Spleen (tissue), 11 donors: ENCODE measurements around the gene DGKA. TPM values are rescaled to one million over a fixed set of nuclear protein-coding genes. Genes with fewer than 3 reads are reported as not detected.
"Not testable (repeated sequence)": the region's sequence is repeated elsewhere in the genome, so short reads cannot be mapped to it uniquely, and the experiment has no call there.

Source experiments
- DNase-seq: peaks from one replicate; pipeline ENCODE4 v3.0.0-alpha.2; 2020
- H3K27ac ChIP-seq, 8 donors: fragments of 200-600 bp; sonication (generic) in 7 of 8; 1 replicate in 4 of 8; 2 replicates in 4 of 8; pipeline versions ENCODE4 v1.5.0 to v1.8.0; 2016 to 2021; ENCODE audit warnings: inconsistent platforms in 4 of 8, mild to moderate bottlenecking in 4 of 8, moderate library complexity in 1 of 8
- H3K27me3 ChIP-seq, 7 donors: fragments of 200-600 bp; sonication (generic) in 6 of 7; replicated peaks in 1 of 7; 1 replicate in 4 of 7; 2 replicates in 3 of 7; pipeline versions ENCODE4 v1.5.0 to v1.8.0; 2016 to 2021; ENCODE audit warnings: inconsistent platforms in 3 of 7, mild to moderate bottlenecking in 1 of 7
- H3K36me3 ChIP-seq, 6 donors: fragments of 200-600 bp; sonication (generic) in 5 of 6; 1 replicate in 4 of 6; 2 replicates in 2 of 6; pipeline versions ENCODE4 v1.5.0 to v1.8.0; 2016 to 2021; ENCODE audit warnings: inconsistent platforms in 2 of 6
- H3K4me1 ChIP-seq, 6 donors: fragments of 200-600 bp; sonication (generic) in 5 of 6; 1 replicate in 3 of 6; 2 replicates in 3 of 6; pipeline versions ENCODE4 v1.5.0 to v1.8.0; 2016 to 2021; ENCODE audit warnings: inconsistent platforms in 3 of 6
- H3K4me3 ChIP-seq, 8 donors: fragments of 200-600 bp; sonication (generic) in 7 of 8; 1 replicate in 4 of 8; 2 replicates in 4 of 8; pipeline versions ENCODE4 v1.5.0 to v1.8.0; 2016 to 2021; ENCODE audit warnings: inconsistent platforms in 4 of 8, mild to moderate bottlenecking in 4 of 8, moderate library complexity in 2 of 8
- H3K9me3 ChIP-seq, 8 donors: fragments of 200-600 bp; sonication (generic) in 7 of 8; 1 replicate in 4 of 8; 2 replicates in 4 of 8; pipeline versions ENCODE4 v1.5.0 to v1.8.0; 2016 to 2021; ENCODE audit warnings: inconsistent platforms in 4 of 8
- POLR2A ChIP-seq, 3 donors: fragments of 450-650 bp; IDR thresholded peaks; one replicate each; pipeline ENCODE4 v1.5.1; 2017; ENCODE audit warnings: antibody characterized with exemption in 3 of 3, mild to moderate bottlenecking in 1 of 3
- POLR2AphosphoS5 ChIP-seq, 3 donors: sonication (generic); formaldehyde crosslinking; IDR thresholded peaks; one replicate each; pipeline ENCODE4 v1.5.1; 2017; ENCODE audit warnings: antibody characterized with exemption in 3 of 3
- WGBS, 5 donors: extraction: QIAGEN DNeasy Blood & Tissue Kit in 3 of 5; methylation state at CpG; one replicate each; pipeline versions ENCODE4 v1.1.5 to v1.1.7; 2013 to 2018; 5-methylcytosine and 5-hydroxymethylcytosine counted together
- intact Hi-C: fragments of 100-400 bp; cut with DNase I; formaldehyde crosslinking; loops from one replicate; pipeline ENCODE4 v1.15.0; 2023; ENCODE audit warnings: low total_unique reads
- polyA plus RNA-seq, 3 donors: library from polyadenylated mRNA; stranded (reverse); fragments of 200-250 nt; gene quantifications; one replicate each; pipeline ENCODE4 v1.2.1, GENCODE V29; 2013
- total RNA-seq, 7 donors: library from RNA; depleted of rRNA in 3 of 7; stranded (reverse); fragments of >200 nt in 3 of 7; fragmentation: NEBNext Ultra II Directional in 4 of 7; extraction: Animal tissue kit (Norgen Biotek cat#: 25700) in 4 of 7; gene quantifications; one replicate each; pipeline versions ENCODE4 v1.1.0 to v1.2.1, GENCODE V29; 2016 to 2021
- TF ChIP-seq, protein P1 (sequence below), 11 experiments: fragments of 200-600 bp in 7 of 11; fragments of 450-650 bp in 4 of 11; sonication (generic) in 4 of 11; IDR thresholded peaks in 8 of 11; conservative IDR thresholded peaks in 3 of 11; 1 replicate in 7 of 11; 2 replicates in 4 of 11; pipeline versions ENCODE4 v1.4.0 to v1.8.0; 2016 to 2021; ENCODE audit warnings: antibody characterized with exemption in 11 of 11, inconsistent platforms in 4 of 11, mild to moderate bottlenecking in 1 of 11
- donor health status: healthy with polysubstance abuse.
- donor health status: DM: no; HTN: no; CAD: no; lungs with moderate emphysema.
- donor health status: DM: no; HTN: no; CAD: no.
- donor health status: Bipolar disorder and iron deficiency.
- donor health status: healthy.
- donor health status: DM: no; HTN: no; CAD: no.
- donor health status: DM: yes; HTN: yes; CAD: no.

Gene DGKA
- total and polyA plus RNA-seq, 10 donors: 73.8 to 261 (median 174) TPM

- Histone ChIP-seq H3K4me1 (peaks cover 0 to 20% (median 14%) of the 10 kb centered on the region in 6 donors), H3K4me3 (no peak overlapping the region), H3K27ac (no peak overlapping the region), H3K27me3 (no peaks in the 10 kb centered on the region), H3K36me3 (peaks cover 0 to 39% (median 11%) of the 10 kb centered on the region in 6 donors), H3K9me3 (no peaks in the 10 kb centered on the region)
- 79 to 92% (median 81%) methylated on average over 2 of the region's 2 CpGs for WGBS, 5 donors
- TF ChIP-seq, protein P1, sequence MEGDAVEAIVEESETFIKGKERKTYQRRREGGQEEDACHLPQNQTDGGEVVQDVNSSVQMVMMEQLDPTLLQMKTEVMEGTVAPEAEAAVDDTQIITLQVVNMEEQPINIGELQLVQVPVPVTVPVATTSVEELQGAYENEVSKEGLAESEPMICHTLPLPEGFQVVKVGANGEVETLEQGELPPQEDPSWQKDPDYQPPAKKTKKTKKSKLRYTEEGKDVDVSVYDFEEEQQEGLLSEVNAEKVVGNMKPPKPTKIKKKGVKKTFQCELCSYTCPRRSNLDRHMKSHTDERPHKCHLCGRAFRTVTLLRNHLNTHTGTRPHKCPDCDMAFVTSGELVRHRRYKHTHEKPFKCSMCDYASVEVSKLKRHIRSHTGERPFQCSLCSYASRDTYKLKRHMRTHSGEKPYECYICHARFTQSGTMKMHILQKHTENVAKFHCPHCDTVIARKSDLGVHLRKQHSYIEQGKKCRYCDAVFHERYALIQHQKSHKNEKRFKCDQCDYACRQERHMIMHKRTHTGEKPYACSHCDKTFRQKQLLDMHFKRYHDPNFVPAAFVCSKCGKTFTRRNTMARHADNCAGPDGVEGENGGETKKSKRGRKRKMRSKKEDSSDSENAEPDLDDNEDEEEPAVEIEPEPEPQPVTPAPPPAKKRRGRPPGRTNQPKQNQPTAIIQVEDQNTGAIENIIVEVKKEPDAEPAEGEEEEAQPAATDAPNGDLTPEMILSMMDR (IDR thresholded peaks at IDR 0.05 in 8 of 11, conservative IDR thresholded peaks at IDR 0.05 in 3 of 11): no peak
- TF ChIP-seq POLR2A (IDR thresholded peaks at IDR 0.05) (no peak), POLR2AphosphoS5 (IDR thresholded peaks at IDR 0.05) (no peak)
- no peak for DNase-seq
- intact Hi-C loops: no loop called here
Observed at GRCh38 chr12:55909513-55909884, 21.5 kb upstream of the DGKA start.

DNA sequence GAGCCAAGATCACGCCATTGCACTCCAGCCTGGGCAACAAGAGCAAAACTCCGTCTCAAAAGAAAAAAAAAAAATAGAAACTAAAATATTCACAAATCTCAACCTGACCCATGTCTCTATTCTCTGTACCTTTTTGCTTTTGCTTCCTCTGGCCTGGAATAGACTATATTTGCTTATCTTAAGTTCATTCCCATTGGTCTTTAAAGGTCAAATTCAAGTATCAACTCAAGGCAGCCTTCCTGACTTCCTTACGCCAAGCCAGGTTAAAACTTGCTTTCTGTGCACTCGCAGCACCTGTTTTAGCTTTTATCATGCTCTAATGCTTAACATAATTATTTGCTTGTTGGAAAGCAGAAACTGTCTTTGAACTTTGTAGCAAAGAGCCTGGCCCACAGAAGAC is 18.1 kb upstream of the DGKA start:
- H3K4me1 ChIP-seq: peaks cover 5 to 49% (median 25%) of the 10 kb centered on the region in 6 donors
- no peak overlapping the region for H3K4me3 ChIP-seq
- WGBS, 5 donors: 76 to 83% (median 79%) methylated on average over 4 of the region's 4 CpGs
- no peaks in the 10 kb centered on the region for H3K27me3 ChIP-seq
- TF ChIP-seq, protein P1 (IDR thresholded peaks at IDR 0.05 in 8 of 11, conservative IDR thresholded peaks at IDR 0.05 in 3 of 11): no peak
- TF ChIP-seq POLR2A (IDR thresholded peaks at IDR 0.05): no peak
- no peak for TF ChIP-seq POLR2AphosphoS5 (IDR thresholded peaks at IDR 0.05)
- no peaks in the 10 kb centered on the region for H3K9me3 ChIP-seq
- intact Hi-C loops: no loop called here
- DNase-seq: no peak
- peak overlapping the region in 4 of 8 donors; percentile 29 to 61 (median 55) for H3K27ac ChIP-seq
- H3K36me3 ChIP-seq: peaks cover 0 to 68% (median 12%) of the 10 kb centered on the region in 6 donors

DNA sequence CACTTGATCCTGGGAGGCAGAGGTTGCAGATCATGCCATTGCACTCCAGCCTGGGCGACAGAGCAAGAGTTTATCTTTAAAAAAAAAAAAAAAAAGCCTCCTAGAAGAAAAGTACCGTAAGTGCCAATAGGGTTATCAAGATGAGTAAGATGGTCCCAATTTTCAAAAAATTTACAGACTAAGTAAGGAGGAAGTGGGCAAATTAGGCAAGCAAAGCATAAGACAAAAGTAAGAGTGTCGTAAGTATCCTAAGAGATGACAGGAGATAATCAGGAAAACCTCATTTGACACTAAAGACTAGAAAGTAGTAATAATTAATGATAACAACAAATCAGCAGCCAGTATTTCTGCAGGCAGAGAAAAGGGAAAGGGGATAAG is 15.5 kb upstream of the DGKA start:
- WGBS, 5 donors: 40 to 59% (median 52%) methylated on average over 3 of the region's 3 CpGs
- peaks cover 5 to 67% (median 29%) of the 10 kb centered on the region in 6 donors for H3K4me1 ChIP-seq
- intact Hi-C loops: no loop called here
- H3K36me3 ChIP-seq: peaks cover 0 to 91% (median 12%) of the 10 kb centered on the region in 6 donors
- H3K27me3 ChIP-seq: no peaks in the 10 kb centered on the region
- DNase-seq: no peak
- H3K27ac ChIP-seq: peak overlapping the region in 3 of 8 donors; percentile 21 to 60 (median 50)
- no peak overlapping the region for H3K4me3 ChIP-seq
- no peak for TF ChIP-seq POLR2AphosphoS5 (IDR thresholded peaks at IDR 0.05)
- TF ChIP-seq POLR2A (IDR thresholded peaks at IDR 0.05): no peak
- TF ChIP-seq, protein P1 (IDR thresholded peaks at IDR 0.05 in 8 of 11, conservative IDR thresholded peaks at IDR 0.05 in 3 of 11): no peak
- H3K9me3 ChIP-seq: no peaks in the 10 kb centered on the region

DNA sequence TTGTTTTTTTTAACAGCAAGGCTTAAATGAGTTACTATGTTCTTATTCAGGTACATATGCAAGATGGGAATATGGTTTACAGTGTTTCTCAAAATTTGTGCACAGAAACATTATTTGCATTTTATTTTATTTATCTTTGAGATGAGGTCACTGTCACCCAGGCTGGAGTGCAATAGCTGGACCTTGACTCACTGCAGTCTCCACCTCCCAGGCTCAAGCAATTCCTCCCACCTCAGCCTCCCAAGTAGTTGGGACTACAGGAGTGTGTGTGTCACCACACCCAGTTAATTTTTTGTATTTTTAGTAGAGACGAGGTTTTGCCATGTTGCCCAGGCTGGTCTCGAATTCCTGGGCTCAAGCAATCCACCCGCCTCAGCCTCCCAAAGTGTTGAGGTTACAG is 11.9 kb upstream of the DGKA start:
- 87 to 93% (median 91%) methylated on average over 3 of the region's 3 CpGs for WGBS, 5 donors
- peaks cover 8 to 91% (median 38%) of the 10 kb centered on the region in 6 donors for H3K4me1 ChIP-seq
- intact Hi-C loops, H3K27ac ChIP-seq, H3K4me3 ChIP-seq, H3K27me3 ChIP-seq, H3K9me3 ChIP-seq, DNase-seq: not testable (repeated sequence)
- H3K36me3 ChIP-seq: peaks cover 0 to 86% (median 12%) of the 10 kb centered on the region in 6 donors

DNA sequence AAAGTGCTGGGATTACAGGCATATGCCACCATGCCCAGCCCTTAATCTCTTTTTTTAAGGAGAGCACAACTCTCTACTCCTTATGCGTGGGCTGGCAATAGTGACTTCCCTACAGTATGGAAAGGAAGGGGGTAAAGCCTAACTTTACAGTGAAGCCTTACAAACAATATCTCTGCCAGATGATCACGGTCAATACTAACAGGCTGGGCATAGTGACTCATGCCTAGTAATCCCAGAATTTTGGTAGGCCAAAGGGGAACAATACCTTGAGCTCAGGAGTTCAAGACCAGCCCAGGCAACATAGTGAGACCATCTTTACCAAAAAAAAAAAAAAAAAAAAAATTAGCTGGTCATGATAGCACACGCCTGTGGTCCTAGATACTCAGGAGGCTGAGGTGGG is 8.8 kb upstream of the DGKA start:
- Histone ChIP-seq H3K4me1 (peaks cover 17 to 89% (median 42%) of the 10 kb centered on the region in 6 donors), H3K27ac (no peak overlapping the region), H3K27me3 (no peaks in the 10 kb centered on the region), H3K36me3 (peaks cover 0 to 72% (median 9%) of the 10 kb centered on the region in 6 donors), H3K4me3 (no peak overlapping the region), H3K9me3 (no peaks in the 10 kb centered on the region)
- intact Hi-C loops: no loop called here
- no peak for DNase-seq
- TF ChIP-seq POLR2A (IDR thresholded peaks at IDR 0.05) (no peak), POLR2AphosphoS5 (IDR thresholded peaks at IDR 0.05) (no peak)
- TF ChIP-seq, protein P1 (IDR thresholded peaks at IDR 0.05 in 8 of 11, conservative IDR thresholded peaks at IDR 0.05 in 3 of 11): no peak
- WGBS, 5 donors: 82 to 99% (median 96%) methylated on average over 3 of the region's 3 CpGs

- H3K9me3 ChIP-seq, H3K27me3 ChIP-seq, intact Hi-C loops, H3K4me3 ChIP-seq, H3K27ac ChIP-seq, DNase-seq: not testable (repeated sequence)
- Histone ChIP-seq H3K4me1 (peaks cover 21 to 91% (median 52%) of the 10 kb centered on the region in 6 donors), H3K36me3 (peaks cover 0 to 58% (median 9%) of the 10 kb centered on the region in 6 donors)
- WGBS, 5 donors: 89 to 92% (median 90%) methylated on average over 9 of the region's 9 CpGs
Observed at GRCh38 chr12:55923648-55924047, 7.3 kb upstream of the DGKA start.
